ENCODE data around the gene KCNQ1. TPM values are rescaled to one million over a fixed set of nuclear protein-coding genes. Genes with fewer than 3 reads are reported as not detected.

The KCNQ1 gene
- total RNA-seq, 1 experiment from 2014 or later = not detected

GRCh38 chr11:2554338-2555207 is 109.8 kb downstream of the KCNQ1 start:
- Mint-ChIP-seq H3K4me1 (ENCODE audit: insufficient read depth, unreplicated experiment) (peaks cover 5% of the 10 kb centered on the region), H3K9me3 (ENCODE audit: unreplicated experiment) (no peaks in the 10 kb centered on the region), H3K27me3 (ENCODE audit: insufficient read depth, unreplicated experiment) (peaks cover 22% of the 10 kb centered on the region), H3K4me3 (ENCODE audit: unreplicated experiment) (no peak overlapping the region), H3K27ac (ENCODE audit: low read depth, unreplicated experiment) (no peak overlapping the region), H3K36me3 (ENCODE audit: insufficient read depth, unreplicated experiment) (no peaks in the 10 kb centered on the region)
- no TSS peak for BruUV-seq (replicated peaks)
- no peak for TF ChIP-seq CTCF (IDR thresholded peaks at IDR 0.05; ENCODE audit: unreplicated experiment)
- intact Hi-C loops (cut with micrococcal nuclease) = no loop called here
- ChIA-PET POLR2A (interaction anchor here (0.7 kb wide), 1 partner anchor 222 kb away, joined by 3 read pairs; no protein-coding TSS in a partner anchor), CTCF (interaction anchor here (0.5 to 2.3 kb wide), 11 partner anchors 9 to 338 kb away, joined by 3 to 16 read pairs (median 3); no protein-coding TSS in a partner anchor)
- no peak for DNase-seq (ENCODE audit: unreplicated experiment)

- Mint-ChIP-seq H3K27ac (ENCODE audit: low read depth, unreplicated experiment) (no peak overlapping the region), H3K4me1 (ENCODE audit: insufficient read depth, unreplicated experiment) (peaks cover 5% of the 10 kb centered on the region), H3K27me3 (ENCODE audit: insufficient read depth, unreplicated experiment) (peaks cover 22% of the 10 kb centered on the region), H3K36me3 (ENCODE audit: insufficient read depth, unreplicated experiment) (no peaks in the 10 kb centered on the region), H3K9me3 (ENCODE audit: unreplicated experiment) (no peaks in the 10 kb centered on the region), H3K4me3 (ENCODE audit: unreplicated experiment) (no peak overlapping the region)
- no TSS peak for BruUV-seq (replicated peaks)
- POLR2A ChIA-PET = interaction anchor here (0.7 kb wide), 1 partner anchor 222 kb away, joined by 3 read pairs; no protein-coding TSS in a partner anchor
- intact Hi-C loops (cut with micrococcal nuclease) = no loop called here
- DNase-seq (ENCODE audit: unreplicated experiment) = no peak
- no peak for TF ChIP-seq CTCF (IDR thresholded peaks at IDR 0.05; ENCODE audit: unreplicated experiment)
- CTCF ChIA-PET = interaction anchor here (0.7 to 2.3 kb wide), 4 partner anchors 10 to 333 kb away, joined by 3 to 16 read pairs (median 4); no protein-coding TSS in a partner anchor
Observed at GRCh38 chr11:2555336-2555735, 110.5 kb downstream of the KCNQ1 start.

GRCh38 chr11:2555891-2556290 is 111.1 kb downstream of the KCNQ1 start:
- Mint-ChIP-seq H3K4me1 (ENCODE audit: insufficient read depth, unreplicated experiment) (peaks cover 5% of the 10 kb centered on the region), H3K27me3 (ENCODE audit: insufficient read depth, unreplicated experiment) (peaks cover 22% of the 10 kb centered on the region), H3K27ac (ENCODE audit: low read depth, unreplicated experiment) (no peak overlapping the region), H3K36me3 (ENCODE audit: insufficient read depth, unreplicated experiment) (no peaks in the 10 kb centered on the region), H3K4me3 (ENCODE audit: unreplicated experiment) (no peak overlapping the region), H3K9me3 (ENCODE audit: unreplicated experiment) (no peaks in the 10 kb centered on the region)
- intact Hi-C loops (cut with micrococcal nuclease) = no loop called here
- ChIA-PET POLR2A (no interaction called here), CTCF (interaction anchor here (0.8 to 1.4 kb wide), 2 partner anchors 10 to 13 kb away, joined by 3 to 5 read pairs; no protein-coding TSS in a partner anchor)
- DNase-seq (ENCODE audit: unreplicated experiment) = no peak
- BruUV-seq (replicated peaks) = no TSS peak
- no peak for TF ChIP-seq CTCF (IDR thresholded peaks at IDR 0.05; ENCODE audit: unreplicated experiment)

- no TSS peak for BruUV-seq (replicated peaks)
- POLR2A ChIA-PET = interaction anchor here (0.6 kb wide), 1 partner anchor 156 kb away, joined by 3 read pairs; no protein-coding TSS in a partner anchor
- intact Hi-C loops (cut with micrococcal nuclease) = no loop called here
- H3K4me1 Mint-ChIP-seq (ENCODE audit: insufficient read depth, unreplicated experiment) = peaks cover 5% of the 10 kb centered on the region
- no peak overlapping the region for H3K4me3 Mint-ChIP-seq (ENCODE audit: unreplicated experiment)
- peaks cover 8% of the 10 kb centered on the region for H3K27me3 Mint-ChIP-seq (ENCODE audit: insufficient read depth, unreplicated experiment)
- CTCF ChIA-PET = interaction anchor here (0.6 kb wide), 1 partner anchor 633 kb away, joined by 3 read pairs; no protein-coding TSS in a partner anchor
- no peak for TF ChIP-seq CTCF (IDR thresholded peaks at IDR 0.05; ENCODE audit: unreplicated experiment)
- H3K27ac Mint-ChIP-seq (ENCODE audit: low read depth, unreplicated experiment) = no peak overlapping the region
- no peaks in the 10 kb centered on the region for H3K36me3 Mint-ChIP-seq (ENCODE audit: insufficient read depth, unreplicated experiment)
- DNase-seq (ENCODE audit: unreplicated experiment) = no peak
- H3K9me3 Mint-ChIP-seq (ENCODE audit: unreplicated experiment) = no peaks in the 10 kb centered on the region
Observed at GRCh38 chr11:2557381-2557780, 112.6 kb downstream of the KCNQ1 start.

Data from MCF 10A (cell line).